IMR-90 (cell line): ENCODE measurements around the gene HNMT.
"Not testable (repeated sequence)": the region's sequence is repeated elsewhere in the genome, so short reads cannot be mapped to it uniquely, and the experiment has no call there.

Experiments
- BHLHE40 ChIP-seq: fragments of 150-350 bp; IDR thresholded peaks from 2 replicates; pipeline ENCODE4 v1.6.1; 2016; ENCODE audit warnings: mild to moderate bottlenecking, low read depth, low read length
- CEBPB ChIP-seq: IDR thresholded peaks from 2 replicates; pipeline ENCODE4 v1.6.1; 2012; ENCODE audit warnings: low read depth, low read length, improper control_type of control experiment
- FOS ChIP-seq: fragments of 150-350 bp; IDR thresholded peaks from 2 replicates; pipeline ENCODE4 v1.6.1; 2016; ENCODE audit warnings: low read depth, low read length
- MAZ ChIP-seq: IDR thresholded peaks from 2 replicates; pipeline ENCODE4 v1.6.1; 2012; ENCODE audit warnings: low read depth, mild to moderate bottlenecking, low read length, improper control_type of control experiment, moderate library complexity, borderline replicate concordance
- MXI1 ChIP-seq: IDR thresholded peaks from 2 replicates; pipeline ENCODE4 v1.6.1; 2012; ENCODE audit warnings: low read depth, mild to moderate bottlenecking, low read length, moderate library complexity, borderline replicate concordance
- POLR2A ChIP-seq: IDR thresholded peaks from 2 replicates; pipeline ENCODE4 v1.6.1; 2012; ENCODE audit warnings: mild to moderate bottlenecking, low read depth, low read length
- RAD21 ChIP-seq: IDR thresholded peaks from 2 replicates; pipeline ENCODE4 v1.6.1; 2012; ENCODE audit warnings: low read length, improper control_type of control experiment
- RCOR1 ChIP-seq: IDR thresholded peaks from 2 replicates; pipeline ENCODE4 v1.6.1; 2012; ENCODE audit warnings: mild to moderate bottlenecking, low read length, improper control_type of control experiment; ENCODE audit not compliant: insufficient replicate concordance
- RFX5 ChIP-seq: IDR thresholded peaks from 2 replicates; pipeline ENCODE4 v1.8.0; 2012; ENCODE audit warnings: low read depth, mild to moderate bottlenecking, low read length, moderate library complexity
- TF ChIP-seq, protein P1 (sequence below): conservative IDR thresholded peaks from 2 replicates; pipeline ENCODE4 v1.5.1; 2012; ENCODE audit warnings: mild to moderate bottlenecking, low read depth, low read length, improper control_type of control experiment
- TF ChIP-seq, protein P2 (sequence below): fragments of 150-350 bp; IDR thresholded peaks from 2 replicates; pipeline ENCODE4 v1.6.1; 2016; ENCODE audit warnings: low read depth, mild to moderate bottlenecking, low read length, moderate library complexity, borderline replicate concordance
- TF ChIP-seq, protein P3 (sequence below): fragments of 150-350 bp; IDR thresholded peaks from 2 replicates; pipeline ENCODE4 v1.6.1; 2017; ENCODE audit warnings: mild to moderate bottlenecking, antibody characterized with exemption, low read length, low read depth

DNA sequence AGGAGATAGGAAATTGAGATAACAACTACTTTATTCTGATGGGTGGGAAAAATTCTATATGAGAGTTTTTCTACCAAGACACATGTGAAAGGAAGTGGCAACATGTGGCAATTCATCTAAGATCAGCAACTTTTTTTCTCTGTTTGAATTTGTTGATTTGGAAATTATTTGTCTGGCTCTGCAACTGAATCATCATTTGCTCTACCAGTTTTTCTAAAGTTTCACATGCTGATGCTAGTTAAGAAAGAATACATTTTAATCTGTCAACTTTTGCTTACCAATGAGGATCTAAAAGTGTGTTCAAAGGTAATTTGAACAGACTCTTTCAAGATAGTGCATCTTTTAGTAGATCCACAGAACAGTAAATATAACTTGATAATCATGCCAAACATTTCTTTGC is 42.1 kb upstream of the HNMT start:
- TF ChIP-seq, protein P1, sequence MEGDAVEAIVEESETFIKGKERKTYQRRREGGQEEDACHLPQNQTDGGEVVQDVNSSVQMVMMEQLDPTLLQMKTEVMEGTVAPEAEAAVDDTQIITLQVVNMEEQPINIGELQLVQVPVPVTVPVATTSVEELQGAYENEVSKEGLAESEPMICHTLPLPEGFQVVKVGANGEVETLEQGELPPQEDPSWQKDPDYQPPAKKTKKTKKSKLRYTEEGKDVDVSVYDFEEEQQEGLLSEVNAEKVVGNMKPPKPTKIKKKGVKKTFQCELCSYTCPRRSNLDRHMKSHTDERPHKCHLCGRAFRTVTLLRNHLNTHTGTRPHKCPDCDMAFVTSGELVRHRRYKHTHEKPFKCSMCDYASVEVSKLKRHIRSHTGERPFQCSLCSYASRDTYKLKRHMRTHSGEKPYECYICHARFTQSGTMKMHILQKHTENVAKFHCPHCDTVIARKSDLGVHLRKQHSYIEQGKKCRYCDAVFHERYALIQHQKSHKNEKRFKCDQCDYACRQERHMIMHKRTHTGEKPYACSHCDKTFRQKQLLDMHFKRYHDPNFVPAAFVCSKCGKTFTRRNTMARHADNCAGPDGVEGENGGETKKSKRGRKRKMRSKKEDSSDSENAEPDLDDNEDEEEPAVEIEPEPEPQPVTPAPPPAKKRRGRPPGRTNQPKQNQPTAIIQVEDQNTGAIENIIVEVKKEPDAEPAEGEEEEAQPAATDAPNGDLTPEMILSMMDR: not testable (repeated sequence)
- not testable (repeated sequence) for TF ChIP-seq RCOR1, POLR2A, CEBPB, RFX5, FOS, MAZ, RAD21, BHLHE40, MXI1
- TF ChIP-seq, protein P2, sequence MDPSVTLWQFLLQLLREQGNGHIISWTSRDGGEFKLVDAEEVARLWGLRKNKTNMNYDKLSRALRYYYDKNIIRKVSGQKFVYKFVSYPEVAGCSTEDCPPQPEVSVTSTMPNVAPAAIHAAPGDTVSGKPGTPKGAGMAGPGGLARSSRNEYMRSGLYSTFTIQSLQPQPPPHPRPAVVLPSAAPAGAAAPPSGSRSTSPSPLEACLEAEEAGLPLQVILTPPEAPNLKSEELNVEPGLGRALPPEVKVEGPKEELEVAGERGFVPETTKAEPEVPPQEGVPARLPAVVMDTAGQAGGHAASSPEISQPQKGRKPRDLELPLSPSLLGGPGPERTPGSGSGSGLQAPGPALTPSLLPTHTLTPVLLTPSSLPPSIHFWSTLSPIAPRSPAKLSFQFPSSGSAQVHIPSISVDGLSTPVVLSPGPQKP: not testable (repeated sequence)
- TF ChIP-seq, protein P3, sequence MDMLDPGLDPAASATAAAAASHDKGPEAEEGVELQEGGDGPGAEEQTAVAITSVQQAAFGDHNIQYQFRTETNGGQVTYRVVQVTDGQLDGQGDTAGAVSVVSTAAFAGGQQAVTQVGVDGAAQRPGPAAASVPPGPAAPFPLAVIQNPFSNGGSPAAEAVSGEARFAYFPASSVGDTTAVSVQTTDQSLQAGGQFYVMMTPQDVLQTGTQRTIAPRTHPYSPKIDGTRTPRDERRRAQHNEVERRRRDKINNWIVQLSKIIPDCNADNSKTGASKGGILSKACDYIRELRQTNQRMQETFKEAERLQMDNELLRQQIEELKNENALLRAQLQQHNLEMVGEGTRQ: not testable (repeated sequence)
